ENCODE data around the gene GGT1.

DNA sequence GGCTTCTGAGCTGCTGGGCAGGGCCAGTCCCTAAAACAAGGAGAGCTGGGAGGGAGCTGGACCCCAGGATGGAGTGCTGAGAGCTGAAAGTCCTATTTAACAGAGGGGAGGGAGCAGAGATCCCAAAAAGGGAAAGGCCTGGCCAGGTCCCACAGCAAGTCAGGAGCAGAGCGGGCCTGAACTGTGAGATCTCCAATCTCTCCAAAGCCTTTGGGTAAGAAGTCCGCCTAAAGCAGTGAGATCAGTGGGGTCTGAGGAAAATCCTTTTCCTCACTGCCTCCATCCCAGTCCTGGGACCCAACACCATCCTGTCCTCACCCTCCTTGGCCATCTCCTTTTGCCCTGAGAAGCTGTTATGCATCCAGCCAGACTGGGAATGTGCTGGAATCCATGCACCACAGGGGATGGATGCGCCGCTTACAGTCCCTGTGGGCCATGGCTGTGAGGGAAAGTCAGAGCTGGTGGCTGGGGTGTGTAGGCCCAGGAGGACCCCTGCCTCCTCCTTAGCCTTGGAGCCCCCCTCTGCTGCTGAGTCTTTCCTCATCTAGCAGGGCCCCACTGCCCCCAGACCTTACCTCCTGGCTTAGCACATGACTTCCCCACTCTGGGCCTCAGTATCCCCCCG, 18.7 kb upstream of the GGT1 start:
- TF ChIP-seq, protein P1, sequence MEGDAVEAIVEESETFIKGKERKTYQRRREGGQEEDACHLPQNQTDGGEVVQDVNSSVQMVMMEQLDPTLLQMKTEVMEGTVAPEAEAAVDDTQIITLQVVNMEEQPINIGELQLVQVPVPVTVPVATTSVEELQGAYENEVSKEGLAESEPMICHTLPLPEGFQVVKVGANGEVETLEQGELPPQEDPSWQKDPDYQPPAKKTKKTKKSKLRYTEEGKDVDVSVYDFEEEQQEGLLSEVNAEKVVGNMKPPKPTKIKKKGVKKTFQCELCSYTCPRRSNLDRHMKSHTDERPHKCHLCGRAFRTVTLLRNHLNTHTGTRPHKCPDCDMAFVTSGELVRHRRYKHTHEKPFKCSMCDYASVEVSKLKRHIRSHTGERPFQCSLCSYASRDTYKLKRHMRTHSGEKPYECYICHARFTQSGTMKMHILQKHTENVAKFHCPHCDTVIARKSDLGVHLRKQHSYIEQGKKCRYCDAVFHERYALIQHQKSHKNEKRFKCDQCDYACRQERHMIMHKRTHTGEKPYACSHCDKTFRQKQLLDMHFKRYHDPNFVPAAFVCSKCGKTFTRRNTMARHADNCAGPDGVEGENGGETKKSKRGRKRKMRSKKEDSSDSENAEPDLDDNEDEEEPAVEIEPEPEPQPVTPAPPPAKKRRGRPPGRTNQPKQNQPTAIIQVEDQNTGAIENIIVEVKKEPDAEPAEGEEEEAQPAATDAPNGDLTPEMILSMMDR (tag by site-specific recombination; IDR thresholded peaks at IDR 0.05): no peak
- TF ChIP-seq ZNF777 (tag by site-specific recombination; IDR thresholded peaks at IDR 0.05; ENCODE audit: borderline replicate concordance) (no peak), ZNF776 (tag by site-specific recombination; IDR thresholded peaks at IDR 0.05; ENCODE audit: borderline replicate concordance) (no peak), ZNF791 (tag by site-specific recombination; IDR thresholded peaks at IDR 0.05) (no peak), FEZF1 (tag by site-specific recombination; IDR thresholded peaks at IDR 0.05) (peak; percentile 77), ZNF76 (tag by site-specific recombination; IDR thresholded peaks at IDR 0.05; ENCODE audit: borderline replicate concordance, low read depth) (no peak), ZNF132 (tag by site-specific recombination; IDR thresholded peaks at IDR 0.05; ENCODE audit: borderline replicate concordance) (no peak), TCF7L2 (IDR thresholded peaks at IDR 0.05; ENCODE audit: borderline replicate concordance, low read depth, low read length) (no peak), RBAK (tag by site-specific recombination; IDR thresholded peaks at IDR 0.05) (no peak), ZNF302 (tag by site-specific recombination; IDR thresholded peaks at IDR 0.05; ENCODE audit: low read depth) (no peak)
- TF ChIP-seq, protein P2, sequence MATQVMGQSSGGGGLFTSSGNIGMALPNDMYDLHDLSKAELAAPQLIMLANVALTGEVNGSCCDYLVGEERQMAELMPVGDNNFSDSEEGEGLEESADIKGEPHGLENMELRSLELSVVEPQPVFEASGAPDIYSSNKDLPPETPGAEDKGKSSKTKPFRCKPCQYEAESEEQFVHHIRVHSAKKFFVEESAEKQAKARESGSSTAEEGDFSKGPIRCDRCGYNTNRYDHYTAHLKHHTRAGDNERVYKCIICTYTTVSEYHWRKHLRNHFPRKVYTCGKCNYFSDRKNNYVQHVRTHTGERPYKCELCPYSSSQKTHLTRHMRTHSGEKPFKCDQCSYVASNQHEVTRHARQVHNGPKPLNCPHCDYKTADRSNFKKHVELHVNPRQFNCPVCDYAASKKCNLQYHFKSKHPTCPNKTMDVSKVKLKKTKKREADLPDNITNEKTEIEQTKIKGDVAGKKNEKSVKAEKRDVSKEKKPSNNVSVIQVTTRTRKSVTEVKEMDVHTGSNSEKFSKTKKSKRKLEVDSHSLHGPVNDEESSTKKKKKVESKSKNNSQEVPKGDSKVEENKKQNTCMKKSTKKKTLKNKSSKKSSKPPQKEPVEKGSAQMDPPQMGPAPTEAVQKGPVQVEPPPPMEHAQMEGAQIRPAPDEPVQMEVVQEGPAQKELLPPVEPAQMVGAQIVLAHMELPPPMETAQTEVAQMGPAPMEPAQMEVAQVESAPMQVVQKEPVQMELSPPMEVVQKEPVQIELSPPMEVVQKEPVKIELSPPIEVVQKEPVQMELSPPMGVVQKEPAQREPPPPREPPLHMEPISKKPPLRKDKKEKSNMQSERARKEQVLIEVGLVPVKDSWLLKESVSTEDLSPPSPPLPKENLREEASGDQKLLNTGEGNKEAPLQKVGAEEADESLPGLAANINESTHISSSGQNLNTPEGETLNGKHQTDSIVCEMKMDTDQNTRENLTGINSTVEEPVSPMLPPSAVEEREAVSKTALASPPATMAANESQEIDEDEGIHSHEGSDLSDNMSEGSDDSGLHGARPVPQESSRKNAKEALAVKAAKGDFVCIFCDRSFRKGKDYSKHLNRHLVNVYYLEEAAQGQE (tag by site-specific recombination; IDR thresholded peaks at IDR 0.05): no peak
- TF ChIP-seq, protein P3, sequence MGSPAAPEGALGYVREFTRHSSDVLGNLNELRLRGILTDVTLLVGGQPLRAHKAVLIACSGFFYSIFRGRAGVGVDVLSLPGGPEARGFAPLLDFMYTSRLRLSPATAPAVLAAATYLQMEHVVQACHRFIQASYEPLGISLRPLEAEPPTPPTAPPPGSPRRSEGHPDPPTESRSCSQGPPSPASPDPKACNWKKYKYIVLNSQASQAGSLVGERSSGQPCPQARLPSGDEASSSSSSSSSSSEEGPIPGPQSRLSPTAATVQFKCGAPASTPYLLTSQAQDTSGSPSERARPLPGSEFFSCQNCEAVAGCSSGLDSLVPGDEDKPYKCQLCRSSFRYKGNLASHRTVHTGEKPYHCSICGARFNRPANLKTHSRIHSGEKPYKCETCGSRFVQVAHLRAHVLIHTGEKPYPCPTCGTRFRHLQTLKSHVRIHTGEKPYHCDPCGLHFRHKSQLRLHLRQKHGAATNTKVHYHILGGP (tag by site-specific recombination; IDR thresholded peaks at IDR 0.05): no peak
- TF ChIP-seq, protein P4, sequence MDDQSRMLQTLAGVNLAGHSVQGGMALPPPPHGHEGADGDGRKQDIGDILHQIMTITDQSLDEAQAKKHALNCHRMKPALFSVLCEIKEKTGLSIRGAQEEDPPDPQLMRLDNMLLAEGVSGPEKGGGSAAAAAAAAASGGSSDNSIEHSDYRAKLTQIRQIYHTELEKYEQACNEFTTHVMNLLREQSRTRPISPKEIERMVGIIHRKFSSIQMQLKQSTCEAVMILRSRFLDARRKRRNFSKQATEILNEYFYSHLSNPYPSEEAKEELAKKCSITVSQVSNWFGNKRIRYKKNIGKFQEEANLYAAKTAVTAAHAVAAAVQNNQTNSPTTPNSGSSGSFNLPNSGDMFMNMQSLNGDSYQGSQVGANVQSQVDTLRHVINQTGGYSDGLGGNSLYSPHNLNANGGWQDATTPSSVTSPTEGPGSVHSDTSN (CRISPR knock-in tag; IDR thresholded peaks at IDR 0.05): no peak
- TF ChIP-seq, protein P5, sequence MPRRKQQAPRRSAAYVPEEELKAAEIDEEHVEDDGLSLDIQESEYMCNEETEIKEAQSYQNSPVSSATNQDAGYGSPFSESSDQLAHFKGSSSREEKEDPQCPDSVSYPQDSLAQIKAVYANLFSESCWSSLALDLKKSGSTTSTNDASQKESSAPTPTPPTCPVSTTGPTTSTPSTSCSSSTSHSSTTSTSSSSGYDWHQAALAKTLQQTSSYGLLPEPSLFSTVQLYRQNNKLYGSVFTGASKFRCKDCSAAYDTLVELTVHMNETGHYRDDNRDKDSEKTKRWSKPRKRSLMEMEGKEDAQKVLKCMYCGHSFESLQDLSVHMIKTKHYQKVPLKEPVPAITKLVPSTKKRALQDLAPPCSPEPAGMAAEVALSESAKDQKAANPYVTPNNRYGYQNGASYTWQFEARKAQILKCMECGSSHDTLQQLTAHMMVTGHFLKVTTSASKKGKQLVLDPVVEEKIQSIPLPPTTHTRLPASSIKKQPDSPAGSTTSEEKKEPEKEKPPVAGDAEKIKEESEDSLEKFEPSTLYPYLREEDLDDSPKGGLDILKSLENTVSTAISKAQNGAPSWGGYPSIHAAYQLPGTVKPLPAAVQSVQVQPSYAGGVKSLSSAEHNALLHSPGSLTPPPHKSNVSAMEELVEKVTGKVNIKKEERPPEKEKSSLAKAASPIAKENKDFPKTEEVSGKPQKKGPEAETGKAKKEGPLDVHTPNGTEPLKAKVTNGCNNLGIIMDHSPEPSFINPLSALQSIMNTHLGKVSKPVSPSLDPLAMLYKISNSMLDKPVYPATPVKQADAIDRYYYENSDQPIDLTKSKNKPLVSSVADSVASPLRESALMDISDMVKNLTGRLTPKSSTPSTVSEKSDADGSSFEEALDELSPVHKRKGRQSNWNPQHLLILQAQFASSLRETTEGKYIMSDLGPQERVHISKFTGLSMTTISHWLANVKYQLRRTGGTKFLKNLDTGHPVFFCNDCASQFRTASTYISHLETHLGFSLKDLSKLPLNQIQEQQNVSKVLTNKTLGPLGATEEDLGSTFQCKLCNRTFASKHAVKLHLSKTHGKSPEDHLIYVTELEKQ (tag by site-specific recombination; IDR thresholded peaks at IDR 0.05; ENCODE audit: borderline replicate concordance): no peak
